Esophagus squamous epithelium (tissue), 5 donors: ENCODE results near the gene SREBF1. TPM values are rescaled to one million over a fixed set of nuclear protein-coding genes. Genes with fewer than 3 reads are reported as not detected.

Experiments
- DNase-seq: peaks from one replicate; lab custom pipeline; 2025; lab: John Stamatoyannopoulos, UW
- H3K27ac ChIP-seq, 4 donors: fragments of 200-600 bp; sonication (generic); one replicate each; pipeline ENCODE4 v1.5.1; 2016 to 2019; ENCODE audit warnings: mild to moderate bottlenecking in 1 of 4
- H3K27me3 ChIP-seq, 4 donors: fragments of 200-600 bp; sonication (generic); 1 replicate in 3 of 4; 2 replicates in 1 of 4; pipeline versions ENCODE4 v1.5.1 to v1.6.0; 2017 to 2021; ENCODE audit warnings: antibody characterized with exemption in 1 of 4
- H3K36me3 ChIP-seq, 3 donors: fragments of 200-600 bp; sonication (generic); one replicate each; pipeline ENCODE4 v1.5.1; 2016 to 2019
- H3K4me1 ChIP-seq, 3 donors: fragments of 200-600 bp; sonication (generic); one replicate each; pipeline ENCODE4 v1.5.1; 2017 to 2019
- H3K4me3 ChIP-seq, 4 donors: fragments of 200-600 bp; sonication (generic); 1 replicate in 3 of 4; 2 replicates in 1 of 4; pipeline ENCODE4 v1.5.1; 2016 to 2019; ENCODE audit warnings: mild to moderate bottlenecking in 2 of 4, moderate library complexity in 1 of 4
- H3K9me3 ChIP-seq, 3 donors: fragments of 200-600 bp; sonication (generic); one replicate each; pipeline ENCODE4 v1.5.1; 2016 to 2019
- POLR2A ChIP-seq, 4 donors: fragments of 450-650 bp; IDR thresholded peaks; one replicate each; pipeline ENCODE4 v1.6.1; 2017; ENCODE audit warnings: antibody characterized with exemption in 4 of 4, mild to moderate bottlenecking in 4 of 4, moderate library complexity in 3 of 4
- WGBS, 2 donors: methylation state at CpG; one replicate each; pipeline ENCODE4 v1.1.5; 2018; 5-methylcytosine and 5-hydroxymethylcytosine counted together
- intact Hi-C: fragments of 100-400 bp; cut with DNase I; formaldehyde crosslinking; loops from one replicate; pipeline ENCODE4 v1.15.0; 2022
- total RNA-seq, 4 donors: library from RNA; depleted of rRNA; stranded (reverse); fragments of >200 nt; gene quantifications; one replicate each; pipeline ENCODE4 v1.1.0, GENCODE V29; 2016
- TF ChIP-seq, protein P1 (sequence below), 6 experiments: fragments of 450-650 bp in 4 of 6; fragments of 200-600 bp in 2 of 6; sonication (generic) in 2 of 6; IDR thresholded peaks; one replicate each; pipeline ENCODE4 v1.5.1; 2016 to 2019; ENCODE audit warnings: antibody characterized with exemption in 6 of 6, mild to moderate bottlenecking in 4 of 6, moderate library complexity in 4 of 6
- donor health status: DM: yes; HTN: yes; CAD: no.

Gene SREBF1
- total RNA-seq, 4 donors from 2014 or later, result 55.0 to 137 (median 108) TPM

DNA sequence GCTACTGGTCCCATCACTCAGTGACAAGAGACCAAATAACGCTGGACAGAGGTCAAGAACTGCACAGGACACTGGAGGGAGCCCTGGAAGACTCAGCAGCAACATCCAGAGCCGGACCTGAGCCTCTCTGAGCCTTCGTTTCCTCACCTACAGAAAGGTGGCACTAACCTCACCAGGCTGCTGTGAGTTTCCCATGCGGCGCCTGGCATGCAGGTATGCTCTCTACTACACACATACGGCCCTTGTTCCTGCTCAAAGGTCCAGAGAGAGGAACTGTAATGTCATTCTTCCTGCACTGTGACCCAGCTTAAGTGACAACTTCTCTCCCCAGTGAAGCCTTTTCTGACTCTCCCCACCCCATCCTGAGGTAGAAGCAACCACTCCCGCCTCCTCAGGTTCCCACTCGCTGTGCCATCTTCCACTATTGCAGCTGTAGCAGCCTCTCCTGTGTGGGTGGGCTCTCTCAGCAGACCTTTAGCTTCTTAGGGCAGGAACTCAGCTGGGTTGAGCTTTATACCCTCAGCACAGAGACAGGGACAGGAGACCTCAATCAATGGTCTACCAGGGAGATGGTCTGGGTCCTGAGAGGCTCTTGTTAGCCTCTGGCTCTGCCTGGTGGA is 43.9 kb upstream of the SREBF1 start:
- 90 to 95% methylated on average over 3 to 8 of the region's 8 CpGs for WGBS, 2 donors
- Histone ChIP-seq H3K9me3 (no peaks in the 10 kb centered on the region), H3K27ac (no peak overlapping the region), H3K27me3 (no peaks in the 10 kb centered on the region), H3K4me1 (peaks cover 33 to 49% (median 33%) of the 10 kb centered on the region in 3 donors), H3K36me3 (peaks cover 14 to 88% (median 16%) of the 10 kb centered on the region in 3 donors), H3K4me3 (no peak overlapping the region)
- intact Hi-C loops, result no loop called here
- no peak for DNase-seq
- TF ChIP-seq, protein P1, sequence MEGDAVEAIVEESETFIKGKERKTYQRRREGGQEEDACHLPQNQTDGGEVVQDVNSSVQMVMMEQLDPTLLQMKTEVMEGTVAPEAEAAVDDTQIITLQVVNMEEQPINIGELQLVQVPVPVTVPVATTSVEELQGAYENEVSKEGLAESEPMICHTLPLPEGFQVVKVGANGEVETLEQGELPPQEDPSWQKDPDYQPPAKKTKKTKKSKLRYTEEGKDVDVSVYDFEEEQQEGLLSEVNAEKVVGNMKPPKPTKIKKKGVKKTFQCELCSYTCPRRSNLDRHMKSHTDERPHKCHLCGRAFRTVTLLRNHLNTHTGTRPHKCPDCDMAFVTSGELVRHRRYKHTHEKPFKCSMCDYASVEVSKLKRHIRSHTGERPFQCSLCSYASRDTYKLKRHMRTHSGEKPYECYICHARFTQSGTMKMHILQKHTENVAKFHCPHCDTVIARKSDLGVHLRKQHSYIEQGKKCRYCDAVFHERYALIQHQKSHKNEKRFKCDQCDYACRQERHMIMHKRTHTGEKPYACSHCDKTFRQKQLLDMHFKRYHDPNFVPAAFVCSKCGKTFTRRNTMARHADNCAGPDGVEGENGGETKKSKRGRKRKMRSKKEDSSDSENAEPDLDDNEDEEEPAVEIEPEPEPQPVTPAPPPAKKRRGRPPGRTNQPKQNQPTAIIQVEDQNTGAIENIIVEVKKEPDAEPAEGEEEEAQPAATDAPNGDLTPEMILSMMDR (IDR thresholded peaks at IDR 0.05), result no peak
- TF ChIP-seq POLR2A (IDR thresholded peaks at IDR 0.05), result no peak

GRCh38 chr17:17877529-17878358 is 41.0 kb upstream of the SREBF1 start:
- TF ChIP-seq, protein P1 (IDR thresholded peaks at IDR 0.05), result no peak
- TF ChIP-seq POLR2A (IDR thresholded peaks at IDR 0.05), result no peak
- intact Hi-C loops, result no loop called here
- Histone ChIP-seq H3K9me3 (no peaks in the 10 kb centered on the region), H3K4me3 (peak overlapping the region in 1 of 4 donors; percentile 24), H3K27me3 (no peaks in the 10 kb centered on the region), H3K4me1 (peaks cover 34 to 72% (median 39%) of the 10 kb centered on the region in 3 donors), H3K36me3 (peaks cover 5 to 88% (median 12%) of the 10 kb centered on the region in 3 donors), H3K27ac (peak overlapping the region; percentile 87 to 91 (median 89))
- 29% methylated on average over 12 to 14 of the region's 14 CpGs for WGBS, 2 donors
- DNase-seq, result peak; percentile 27

- H3K4me1 ChIP-seq, result peaks cover 34 to 72% (median 39%) of the 10 kb centered on the region in 3 donors
- TF ChIP-seq, protein P1 (IDR thresholded peaks at IDR 0.05), result no peak
- no peak for TF ChIP-seq POLR2A (IDR thresholded peaks at IDR 0.05)
- WGBS, 2 donors, result 26 to 31% methylated on average over 6 of the region's 6 CpGs
- H3K4me3 ChIP-seq, result peak overlapping the region in 1 of 4 donors; percentile 24
- H3K36me3 ChIP-seq, result peaks cover 5 to 88% (median 9%) of the 10 kb centered on the region in 3 donors
- peak overlapping the region; percentile 87 to 91 (median 89) for H3K27ac ChIP-seq
- H3K27me3 ChIP-seq, result no peaks in the 10 kb centered on the region
- intact Hi-C loops, result no loop called here
- H3K9me3 ChIP-seq, result no peaks in the 10 kb centered on the region
- DNase-seq, result no peak
These were observed 40.3 kb upstream of the SREBF1 start for GRCh38 chr17:17876959-17877528.

- 0% methylated on average over 1 of the region's 1 CpG; no CpG with 5 or more reads in 1 of the 2 donors for WGBS, 2 donors
- Histone ChIP-seq H3K4me1 (peaks cover 34 to 70% (median 39%) of the 10 kb centered on the region in 3 donors), H3K36me3 (peaks cover 5 to 87% (median 9%) of the 10 kb centered on the region in 3 donors), H3K27ac (peak overlapping the region in 2 of 4 donors; percentile 87 to 91), H3K27me3 (no peaks in the 10 kb centered on the region), H3K4me3 (no peak overlapping the region), H3K9me3 (no peaks in the 10 kb centered on the region)
- intact Hi-C loops, result no loop called here
- DNase-seq, result no peak
- TF ChIP-seq, protein P1 (IDR thresholded peaks at IDR 0.05), result no peak
- no peak for TF ChIP-seq POLR2A (IDR thresholded peaks at IDR 0.05)
These were observed 37.7 kb upstream of the SREBF1 start for GRCh38 chr17:17874478-17874877.
